ENCODE results near the gene CYB5B.

Gene CYB5B

DNA sequence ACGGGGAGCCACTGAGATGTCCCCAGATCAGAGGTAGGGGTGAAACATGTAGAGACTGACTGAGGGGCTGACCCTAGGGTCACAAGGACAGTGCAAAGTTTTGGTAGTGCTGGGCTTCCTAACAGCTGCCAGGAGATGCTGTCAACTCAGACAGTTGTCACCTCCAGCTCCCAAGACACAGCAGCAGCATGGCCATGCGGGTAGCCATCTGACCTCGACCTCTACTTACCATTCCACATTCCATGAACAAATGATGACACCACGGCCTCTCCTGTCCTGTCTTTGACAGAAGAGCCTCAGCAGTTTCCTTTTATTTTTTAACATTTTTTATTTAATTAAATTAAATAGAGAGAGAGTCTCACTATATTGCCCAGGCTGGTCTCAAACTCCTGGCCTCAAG, 76.1 kb downstream of the CYB5B start:
- no peaks in the 10 kb centered on the region for H3K36me3 Mint-ChIP-seq (ENCODE audit: low read depth)
- peaks cover 7% of the 10 kb centered on the region for H3K4me1 Mint-ChIP-seq (ENCODE audit: low read depth)
- H3K9me3 Mint-ChIP-seq = no peaks in the 10 kb centered on the region
- H3K27me3 Mint-ChIP-seq = no peaks in the 10 kb centered on the region
- no peak overlapping the region for H3K27ac Mint-ChIP-seq
- no peak overlapping the region for H3K4me3 Mint-ChIP-seq

DNA sequence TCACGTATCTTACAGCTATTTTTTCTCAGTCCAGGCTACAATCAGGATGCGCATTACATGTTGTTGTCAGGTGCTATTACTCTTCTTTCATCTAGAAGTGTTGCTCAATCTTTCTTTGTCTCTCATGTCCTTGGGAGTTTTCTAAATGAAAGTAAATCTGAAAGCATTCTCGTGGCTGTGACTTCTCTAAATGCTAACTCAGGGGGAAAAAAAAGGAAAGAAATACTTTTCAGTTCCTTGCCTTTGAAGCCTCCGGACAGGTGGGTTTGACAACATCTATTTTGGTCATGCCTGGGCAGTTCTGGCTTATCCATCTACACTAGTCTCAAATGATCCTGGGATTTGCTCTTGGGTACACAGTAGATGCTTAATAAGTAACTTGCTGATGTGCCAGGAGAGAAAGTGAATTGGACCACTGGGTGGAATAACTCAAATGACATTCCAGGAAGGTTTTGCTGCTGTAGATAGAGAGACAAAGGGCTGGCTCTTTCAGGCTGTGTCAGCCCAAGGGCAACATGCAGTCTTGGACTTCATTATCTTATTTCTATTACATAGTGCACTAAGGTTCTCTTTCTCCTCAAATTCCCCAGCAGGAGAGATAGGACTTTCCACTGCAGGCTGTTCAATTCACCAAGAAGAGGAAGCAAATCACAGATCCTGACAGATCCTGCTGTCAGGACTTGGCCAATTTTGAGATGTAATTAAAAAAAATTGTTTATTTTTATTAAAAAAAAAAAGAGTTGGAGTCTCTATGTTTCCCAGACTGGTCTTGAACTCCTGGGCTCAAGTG, 77.7 kb downstream of the CYB5B start:
- H3K36me3 Mint-ChIP-seq (ENCODE audit: low read depth) = no peaks in the 10 kb centered on the region
- H3K27ac Mint-ChIP-seq = no peak overlapping the region
- H3K9me3 Mint-ChIP-seq = no peaks in the 10 kb centered on the region
- H3K4me3 Mint-ChIP-seq = no peak overlapping the region
- H3K27me3 Mint-ChIP-seq = no peaks in the 10 kb centered on the region
- peaks cover 7% of the 10 kb centered on the region for H3K4me1 Mint-ChIP-seq (ENCODE audit: low read depth)

DNA sequence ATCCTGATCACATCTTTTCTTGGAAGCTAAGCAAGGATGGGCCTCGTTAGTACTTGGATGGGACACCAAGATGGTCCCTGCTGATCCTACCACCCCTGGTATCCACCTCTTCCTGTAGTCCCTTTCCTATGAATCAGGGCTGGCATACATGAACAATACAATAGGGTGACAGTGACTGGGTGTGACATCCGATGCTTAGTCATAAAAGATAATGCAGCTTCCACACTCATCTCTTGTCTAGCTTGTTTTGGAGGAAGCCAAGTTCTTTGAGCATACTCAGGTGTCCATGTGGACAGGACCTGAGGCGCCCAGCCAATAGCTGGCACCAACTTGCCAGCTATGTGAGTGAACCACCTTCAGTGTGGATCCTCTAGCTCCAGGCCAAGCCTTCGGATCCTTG, 78.8 kb downstream of the CYB5B start:
- Mint-ChIP-seq H3K4me3 (no peak overlapping the region), H3K27ac (no peak overlapping the region), H3K27me3 (peaks cover 6% of the 10 kb centered on the region), H3K4me1 (ENCODE audit: low read depth) (peaks cover 7% of the 10 kb centered on the region), H3K9me3 (no peaks in the 10 kb centered on the region), H3K36me3 (ENCODE audit: low read depth) (no peaks in the 10 kb centered on the region)

DNA sequence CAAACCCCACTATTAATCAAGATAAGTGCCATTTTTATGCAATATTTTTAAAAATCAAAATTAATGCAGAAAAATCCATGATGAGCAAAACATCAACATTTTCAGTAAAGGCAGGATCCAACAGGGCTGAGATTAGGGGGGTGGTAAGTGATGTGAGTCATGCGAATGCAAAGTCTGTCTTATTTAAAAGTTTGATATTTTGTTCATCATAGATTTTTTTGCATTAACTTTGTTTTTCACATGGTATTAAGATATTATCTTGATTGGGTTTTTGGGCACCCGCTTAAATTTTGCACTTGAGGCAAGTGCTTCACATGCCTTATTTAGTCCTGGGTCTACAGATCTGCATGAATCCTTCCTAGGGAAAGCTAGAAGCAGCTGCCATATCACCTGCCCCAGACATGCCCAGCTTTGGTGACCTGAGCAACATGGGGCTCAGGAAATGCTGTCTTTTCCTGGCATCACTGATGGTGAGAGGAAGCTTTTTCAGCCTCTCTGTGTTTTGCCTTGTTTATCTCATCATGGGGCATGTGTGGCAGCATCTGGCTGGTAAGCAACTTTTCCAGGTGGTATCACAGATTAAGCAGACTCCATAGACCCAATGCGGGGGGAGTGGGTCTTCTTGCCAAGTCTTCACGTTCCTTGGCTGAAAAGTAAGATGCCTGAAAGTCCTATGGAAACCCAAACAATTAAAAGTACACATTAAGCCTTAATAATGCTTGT, 83.8 kb downstream of the CYB5B start:
- H3K27me3 Mint-ChIP-seq = peaks cover 12% of the 10 kb centered on the region
- no peak overlapping the region for H3K4me3 Mint-ChIP-seq
- H3K9me3 Mint-ChIP-seq = no peaks in the 10 kb centered on the region
- no peaks in the 10 kb centered on the region for H3K36me3 Mint-ChIP-seq (ENCODE audit: low read depth)
- H3K27ac Mint-ChIP-seq = no peak overlapping the region
- peaks cover 5% of the 10 kb centered on the region for H3K4me1 Mint-ChIP-seq (ENCODE audit: low read depth)

DNA sequence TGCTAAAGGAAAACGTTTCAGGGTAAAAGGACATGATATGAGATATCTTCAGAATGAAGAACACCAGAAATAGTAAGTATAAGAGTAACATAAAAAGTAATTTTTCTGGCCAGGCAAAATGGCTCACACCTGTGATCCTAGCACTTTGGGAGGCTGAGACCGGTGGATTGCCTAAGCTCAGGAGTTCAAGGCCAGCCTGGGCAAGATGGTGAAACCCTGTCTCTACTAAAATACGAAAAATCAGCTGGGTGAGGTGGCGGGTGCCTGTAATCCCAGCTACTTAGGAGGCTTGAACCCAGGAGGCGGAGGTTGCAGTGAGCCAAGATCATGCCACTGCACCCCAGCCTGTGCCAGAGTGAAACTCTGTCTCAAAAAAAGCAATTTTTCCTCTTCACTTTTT, 84.7 kb downstream of the CYB5B start:
- H3K36me3 Mint-ChIP-seq (ENCODE audit: low read depth) = no peaks in the 10 kb centered on the region
- no peaks in the 10 kb centered on the region for H3K9me3 Mint-ChIP-seq
- no peak overlapping the region for H3K27ac Mint-ChIP-seq
- H3K4me3 Mint-ChIP-seq = no peak overlapping the region
- H3K27me3 Mint-ChIP-seq = peaks cover 12% of the 10 kb centered on the region
- peaks cover 9% of the 10 kb centered on the region for H3K4me1 Mint-ChIP-seq (ENCODE audit: low read depth)

DNA sequence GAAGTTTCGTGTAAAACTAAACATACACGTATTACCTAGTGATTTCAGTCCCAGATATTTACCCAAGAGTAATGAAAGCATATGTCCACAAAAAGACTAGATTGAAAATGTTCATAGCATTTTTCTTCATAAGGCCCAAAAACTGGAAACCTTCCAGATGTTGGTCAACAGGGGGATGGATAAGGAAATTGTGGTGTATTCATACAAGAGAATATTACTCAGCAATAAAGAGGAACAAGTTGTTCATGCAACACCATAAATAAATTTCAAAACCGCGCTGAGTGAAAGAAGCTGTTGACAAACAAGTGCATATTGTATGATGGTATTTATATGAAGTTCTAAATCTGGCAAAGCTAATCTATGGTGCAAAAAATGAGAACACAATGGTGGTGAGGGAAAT, 87.2 kb downstream of the CYB5B start:
- Mint-ChIP-seq H3K9me3 (peaks cover 6% of the 10 kb centered on the region), H3K4me1 (ENCODE audit: low read depth) (peaks cover 28% of the 10 kb centered on the region)

DNA sequence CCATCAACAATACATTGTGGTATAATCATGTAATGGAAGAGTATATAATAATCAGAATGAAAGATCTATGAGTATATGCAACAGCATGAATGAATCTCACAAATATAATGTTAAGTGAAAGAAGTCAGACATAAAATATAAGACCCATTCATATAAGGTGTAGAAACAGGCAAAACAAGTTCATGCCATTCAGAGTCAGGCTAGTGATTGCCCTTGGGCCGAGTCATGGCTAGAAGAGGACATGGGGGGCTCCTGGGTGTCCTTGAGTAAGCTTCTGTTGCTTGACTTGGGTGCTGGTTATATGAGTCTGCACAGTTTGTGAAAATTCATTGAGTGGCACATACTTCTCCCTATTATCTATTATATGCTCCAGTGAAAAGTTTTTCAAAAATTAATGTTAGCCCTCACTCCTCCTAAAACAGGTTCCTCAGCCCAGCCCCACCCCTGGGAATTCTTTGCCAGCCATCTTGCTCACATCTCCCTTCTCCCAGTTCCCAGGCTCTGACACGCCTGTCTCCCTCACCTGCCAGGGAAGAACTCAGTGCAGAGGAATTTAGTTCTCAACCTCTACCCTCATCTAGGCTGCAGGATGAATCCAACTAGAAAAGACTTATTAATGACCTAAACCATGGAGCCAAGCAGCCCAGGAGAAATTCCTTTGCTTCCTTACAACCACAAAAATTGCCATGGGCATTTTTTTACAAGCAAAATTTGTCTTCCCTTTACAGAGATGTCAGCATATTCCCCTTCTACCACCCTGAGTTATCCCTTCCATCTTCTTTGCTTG, 89.0 kb downstream of the CYB5B start:
- H3K27me3 Mint-ChIP-seq = peaks cover 6% of the 10 kb centered on the region
- peaks cover 28% of the 10 kb centered on the region for H3K4me1 Mint-ChIP-seq (ENCODE audit: low read depth)
- no peaks in the 10 kb centered on the region for H3K36me3 Mint-ChIP-seq (ENCODE audit: low read depth)
- no peak overlapping the region for H3K27ac Mint-ChIP-seq
- peaks cover 6% of the 10 kb centered on the region for H3K9me3 Mint-ChIP-seq
- H3K4me3 Mint-ChIP-seq = no peak overlapping the region

More for the DNA sequence above, 87.2 kb downstream of the CYB5B start:
- Mint-ChIP-seq H3K36me3 (ENCODE audit: low read depth) (no peaks in the 10 kb centered on the region), H3K4me3 (no peak overlapping the region), H3K27ac (no peak overlapping the region), H3K27me3 (peaks cover 12% of the 10 kb centered on the region)

DNA sequence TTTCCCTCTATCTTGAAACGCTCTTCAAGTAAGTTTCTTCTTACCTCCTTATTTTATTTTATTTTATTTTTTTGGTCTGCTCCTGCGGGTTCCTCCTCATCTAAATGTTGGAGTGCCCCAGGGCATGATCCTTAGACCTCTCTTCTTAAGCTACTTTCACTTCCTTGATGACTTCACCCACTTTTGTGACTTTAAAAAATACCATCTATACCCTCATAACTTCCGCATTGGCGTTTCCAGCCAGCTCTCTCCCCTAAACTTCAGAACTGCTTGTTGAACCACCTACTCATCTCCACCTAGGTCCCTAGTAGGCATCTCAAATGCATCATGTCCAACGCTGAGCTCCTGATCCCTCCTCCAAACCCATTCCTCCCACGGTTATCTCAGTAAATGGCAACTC, 89.9 kb downstream of the CYB5B start:
- H3K4me3 Mint-ChIP-seq = peak overlapping the region; percentile 13

More for the DNA sequence above, 89.9 kb downstream of the CYB5B start:
- Mint-ChIP-seq H3K4me1 (ENCODE audit: low read depth) (peaks cover 28% of the 10 kb centered on the region), H3K9me3 (peaks cover 6% of the 10 kb centered on the region), H3K27me3 (peaks cover 6% of the 10 kb centered on the region), H3K27ac (peak overlapping the region; percentile 59), H3K36me3 (ENCODE audit: low read depth) (no peaks in the 10 kb centered on the region)

Data from stimulated activated naive CD8-positive, alpha-beta T cell treated with anti-CD3 and anti-CD28 coated beads, Interleukin-15, Interleukin-2, amounts not matched to agents 100 ng/mL and 50 ng/mL, for 24 hours (primary cell).